PC-9 (cell line): ENCODE data around the gene AFF2. TPM values are rescaled to one million over a fixed set of nuclear protein-coding genes. Genes with fewer than 3 reads are reported as not detected.

ENCODE experiments used
- BruUV-seq: library from RNA; stranded (reverse); fragments of 400-500 nt; replicated peaks from 2 replicates; lab custom pipeline; 2021; lab: Mats Ljungman, UMichigan
- CTCF ChIA-PET: fragments of 300-600 bp; sonication (Branson Sonifier 250); formaldehyde crosslinking; loops from one replicate; lab custom pipeline; 2022; ENCODE audit warnings: antibody characterized with exemption; lab: Charles Lee
- POLR2A ChIA-PET: fragments of 300-600 bp; sonication (Branson Sonifier 250); formaldehyde crosslinking; loops from one replicate; lab custom pipeline; 2022; ENCODE audit warnings: antibody characterized with exemption; ENCODE audit not compliant: unreplicated experiment; lab: Charles Lee
- DNase-seq, 2 experiments: peaks; one replicate each; pipeline versions ENCODE4 v3.0.0 to v3.0.0-alpha.2; 2015 to 2022; ENCODE audit warnings: mixed read lengths in 1 of 2
- H2AFZ ChIP-seq: fragments of 200-600 bp; sonication (generic); 2 replicates; pipeline ENCODE4 v1.8.1; 2017; ENCODE audit warnings: antibody characterized with exemption
- H3F3A ChIP-seq: fragments of 200-600 bp; sonication (generic); 2 replicates; pipeline ENCODE4 v1.8.1; 2017; ENCODE audit warnings: antibody characterized with exemption, mild to moderate bottlenecking, low read depth; ENCODE audit not compliant: insufficient read depth
- H3K27ac ChIP-seq: fragments of 200-600 bp; sonication (generic); 2 replicates; pipeline ENCODE4 v1.6.1; 2016; ENCODE audit warnings: mixed run types
- H3K27me3 ChIP-seq: fragments of 200-600 bp; sonication (generic); 2 replicates; pipeline ENCODE4 v1.6.1; 2016; ENCODE audit warnings: low read depth, mixed run types; ENCODE audit not compliant: insufficient read depth
- H3K36me3 ChIP-seq: fragments of 200-600 bp; sonication (generic); 2 replicates; pipeline ENCODE4 v1.6.1; 2016; ENCODE audit warnings: low read depth, mixed run types
- H3K4me1 ChIP-seq: fragments of 200-600 bp; sonication (generic); replicated peaks from 2 replicates; pipeline ENCODE4 v1.6.1; 2016; ENCODE audit warnings: mixed run types; ENCODE audit not compliant: insufficient read depth
- H3K4me2 ChIP-seq: fragments of 200-600 bp; sonication (generic); 2 replicates; pipeline ENCODE4 v1.6.1; 2017; ENCODE audit warnings: mixed run types
- H3K4me3 ChIP-seq: fragments of 200-600 bp; sonication (generic); 2 replicates; pipeline ENCODE4 v1.6.1; 2016; ENCODE audit warnings: mixed run types
- H3K79me2 ChIP-seq: fragments of 200-600 bp; sonication (generic); 2 replicates; pipeline ENCODE4 v1.6.1; 2017; ENCODE audit warnings: low read depth, mixed run types
- H3K9me2 ChIP-seq: fragments of 200-600 bp; sonication (generic); 2 replicates; pipeline ENCODE4 v1.8.1; 2017; ENCODE audit warnings: mild to moderate bottlenecking; ENCODE audit not compliant: insufficient read depth
- H3K9me3 ChIP-seq: fragments of 200-600 bp; sonication (generic); 2 replicates; pipeline ENCODE4 v1.8.1; 2016; ENCODE audit warnings: low read depth; ENCODE audit not compliant: insufficient read depth
- H4K20me1 ChIP-seq: fragments of 200-600 bp; sonication (generic); 2 replicates; pipeline ENCODE4 v1.8.1; 2017; ENCODE audit not compliant: insufficient read depth
- EZH2 ChIP-seq: fragments of 200-600 bp; sonication (generic); IDR thresholded peaks from 2 replicates; pipeline ENCODE4 v1.8.0; 2017; ENCODE audit warnings: antibody characterized with exemption, low read depth
- intact Hi-C: fragments of 100-400 bp; cut with micrococcal nuclease; formaldehyde crosslinking; loops from one replicate; pipeline ENCODE4 v1.10.0; 2022; ENCODE audit not compliant: unreplicated experiment
- total RNA-seq: library from RNA; stranded (reverse); gene quantifications from 2 replicates; pipeline ENCODE4 v1.2.3, GENCODE V29; 2021
- TF ChIP-seq, protein P1 (sequence below): fragments of 200-600 bp; sonication (generic); conservative IDR thresholded peaks from 2 replicates; pipeline ENCODE4 v1.6.1; 2017; ENCODE audit warnings: mixed run types, antibody characterized with exemption, mild to moderate bottlenecking, moderate library complexity

AFF2 gene
- total RNA-seq, 1 experiment from 2014 or later, result not detected

DNA sequence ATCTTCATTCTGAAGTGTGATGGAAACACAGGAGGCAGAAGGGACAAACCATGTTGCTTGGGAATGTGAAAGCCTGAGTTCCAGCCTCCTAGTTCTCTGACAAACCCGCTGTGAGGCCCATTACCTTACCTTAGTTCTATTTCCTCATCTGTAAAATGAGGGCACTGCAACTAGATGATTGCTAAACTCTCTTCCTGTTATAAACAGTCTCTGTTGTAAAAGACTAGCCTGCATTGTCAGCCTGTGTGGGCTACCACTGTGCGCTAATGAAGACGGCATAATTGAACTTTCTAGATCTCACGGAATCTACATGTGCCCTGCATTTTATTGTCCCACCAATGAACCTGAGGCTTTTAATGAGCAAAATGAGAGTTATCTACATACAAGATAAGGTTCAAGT lies 147.2 kb downstream of the AFF2 start:
- POLR2A ChIA-PET, result no interaction called here
- no peaks in the 10 kb centered on the region for H4K20me1 ChIP-seq
- H3K36me3 ChIP-seq, result no peaks in the 10 kb centered on the region
- H3K4me3 ChIP-seq, result no peak overlapping the region
- H3K27me3 ChIP-seq, result no peaks in the 10 kb centered on the region
- H2AFZ ChIP-seq, result no peak overlapping the region
- DNase-seq, result no peak
- no peaks in the 10 kb centered on the region for H3K79me2 ChIP-seq
- no TSS peak for BruUV-seq
- H3K9me2 ChIP-seq, result no peaks in the 10 kb centered on the region
- H3K4me2 ChIP-seq, result no peak overlapping the region
- H3K27ac ChIP-seq, result no peak overlapping the region
- H3K4me1 ChIP-seq, result no peaks in the 10 kb centered on the region
- CTCF ChIA-PET, result no interaction called here
- no peaks in the 10 kb centered on the region for H3K9me3 ChIP-seq
- TF ChIP-seq, protein P1, sequence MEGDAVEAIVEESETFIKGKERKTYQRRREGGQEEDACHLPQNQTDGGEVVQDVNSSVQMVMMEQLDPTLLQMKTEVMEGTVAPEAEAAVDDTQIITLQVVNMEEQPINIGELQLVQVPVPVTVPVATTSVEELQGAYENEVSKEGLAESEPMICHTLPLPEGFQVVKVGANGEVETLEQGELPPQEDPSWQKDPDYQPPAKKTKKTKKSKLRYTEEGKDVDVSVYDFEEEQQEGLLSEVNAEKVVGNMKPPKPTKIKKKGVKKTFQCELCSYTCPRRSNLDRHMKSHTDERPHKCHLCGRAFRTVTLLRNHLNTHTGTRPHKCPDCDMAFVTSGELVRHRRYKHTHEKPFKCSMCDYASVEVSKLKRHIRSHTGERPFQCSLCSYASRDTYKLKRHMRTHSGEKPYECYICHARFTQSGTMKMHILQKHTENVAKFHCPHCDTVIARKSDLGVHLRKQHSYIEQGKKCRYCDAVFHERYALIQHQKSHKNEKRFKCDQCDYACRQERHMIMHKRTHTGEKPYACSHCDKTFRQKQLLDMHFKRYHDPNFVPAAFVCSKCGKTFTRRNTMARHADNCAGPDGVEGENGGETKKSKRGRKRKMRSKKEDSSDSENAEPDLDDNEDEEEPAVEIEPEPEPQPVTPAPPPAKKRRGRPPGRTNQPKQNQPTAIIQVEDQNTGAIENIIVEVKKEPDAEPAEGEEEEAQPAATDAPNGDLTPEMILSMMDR, result no peak
- TF ChIP-seq EZH2, result no peak
- intact Hi-C loops, result no loop called here
- H3F3A ChIP-seq, result no peaks in the 10 kb centered on the region

DNA sequence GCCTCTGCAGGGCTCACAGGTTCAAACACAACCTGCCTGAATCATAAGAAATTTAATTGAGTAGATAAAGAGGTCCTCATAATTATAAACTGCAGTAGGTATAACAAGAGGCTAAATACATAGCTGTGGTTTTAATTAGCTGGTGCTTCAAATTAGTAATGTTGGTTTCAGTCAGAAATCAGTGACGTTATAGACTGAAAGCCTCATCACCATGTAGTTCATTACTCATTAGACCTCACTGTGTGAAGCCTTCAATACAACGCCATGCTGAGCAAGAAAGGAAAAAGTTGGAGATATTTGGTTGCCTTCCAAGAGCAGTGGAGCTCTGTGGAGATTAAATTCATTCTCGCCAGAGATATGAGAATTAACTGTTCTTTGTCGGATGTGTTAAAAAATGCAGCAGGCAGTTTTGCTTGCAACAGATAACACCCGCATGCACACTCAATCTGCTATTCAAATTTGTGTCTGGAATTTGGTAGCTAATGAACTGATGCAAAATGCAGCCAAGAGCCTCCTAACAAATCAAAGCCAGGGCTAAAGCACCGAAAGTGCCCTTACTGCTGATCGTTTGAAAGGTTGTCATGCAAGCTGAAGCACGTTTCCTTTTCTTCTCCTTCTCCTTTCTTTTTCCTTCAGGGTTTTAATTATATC lies 148.9 kb downstream of the AFF2 start:
- Histone ChIP-seq H3K9me3 (no peaks in the 10 kb centered on the region), H3K79me2 (no peaks in the 10 kb centered on the region), H3K4me1 (no peaks in the 10 kb centered on the region), H3F3A (no peaks in the 10 kb centered on the region), H3K27me3 (no peaks in the 10 kb centered on the region), H3K9me2 (no peaks in the 10 kb centered on the region), H3K36me3 (no peaks in the 10 kb centered on the region), H2AFZ (no peak overlapping the region), H3K27ac (no peak overlapping the region), H3K4me3 (no peak overlapping the region), H4K20me1 (no peaks in the 10 kb centered on the region), H3K4me2 (no peak overlapping the region)
- BruUV-seq, result no TSS peak
- intact Hi-C loops, result no loop called here
- TF ChIP-seq, protein P1, result no peak
- no peak for TF ChIP-seq EZH2
- CTCF ChIA-PET, result no interaction called here
- DNase-seq, result no peak
- POLR2A ChIA-PET, result no interaction called here

- no peaks in the 10 kb centered on the region for H3K4me1 ChIP-seq
- DNase-seq, result no peak
- ChIA-PET POLR2A (no interaction called here), CTCF (no interaction called here)
- no TSS peak for BruUV-seq
- H2AFZ ChIP-seq, result no peak overlapping the region
- H3K36me3 ChIP-seq, result no peaks in the 10 kb centered on the region
- no peak overlapping the region for H3K4me3 ChIP-seq
- TF ChIP-seq, protein P1, result no peak
- no peak for TF ChIP-seq EZH2
- intact Hi-C loops, result no loop called here
- no peak overlapping the region for H3K27ac ChIP-seq
- H3K79me2 ChIP-seq, result no peaks in the 10 kb centered on the region
- H3K9me3 ChIP-seq, result no peaks in the 10 kb centered on the region
- no peaks in the 10 kb centered on the region for H3K27me3 ChIP-seq
- no peaks in the 10 kb centered on the region; the same call in 1 of the 2 replicates for H3K9me2 ChIP-seq
- no peaks in the 10 kb centered on the region for H3F3A ChIP-seq
- H4K20me1 ChIP-seq, result no peaks in the 10 kb centered on the region
- H3K4me2 ChIP-seq, result no peak overlapping the region
These were observed 157.8 kb downstream of the AFF2 start for GRCh38 chrX:148658115-148658730.
